B cell (primary cell): ENCODE results near the gene PKP1. TPM values are rescaled to one million over a fixed set of nuclear protein-coding genes. Genes with fewer than 3 reads are reported as not detected.

Source experiments
- ATAC-seq: fragments of 200-7000 bp; cut with Tn5 transposase; one replicate; pipeline ENCODE4 v1.10.0; 2021; ENCODE audit warnings: low read depth, mild to moderate bottlenecking, moderate number of reproducible peaks, moderate library complexity
- CTCF ChIA-PET: fragments of 350-600 bp; sonication (Branson Sonifier 250); formaldehyde crosslinking; loops from one replicate; lab custom pipeline; 2021; ENCODE audit warnings: antibody characterized with exemption, inconsistent platforms; lab: Charles Lee
- POLR2A ChIA-PET: fragments of 350-600 bp; sonication (Branson Sonifier 250); formaldehyde crosslinking; loops from one replicate; lab custom pipeline; 2021; ENCODE audit warnings: antibody characterized with exemption; lab: Charles Lee
- DNase-seq: peaks from one replicate; pipeline ENCODE4 v3.0.0; 2013
- H2AFZ ChIP-seq: 2 replicates; pipeline ENCODE4 v1.6.1; 2012; ENCODE audit warnings: mild to moderate bottlenecking, low read depth, low read length; ENCODE audit not compliant: insufficient read depth, poor library complexity, severe bottlenecking
- H3K27ac ChIP-seq, 2 donors: 1 replicate in 1 of 2; 2 replicates in 1 of 2; pipeline ENCODE4 v1.5.1; 2012 to 2013; ENCODE audit warnings: low read length in 2 of 2, mild to moderate bottlenecking in 2 of 2, moderate library complexity in 1 of 2
- H3K27me3 ChIP-seq, 4 experiments: fragments of 200-600 bp in 1 of 4; sonication (generic) in 1 of 4; replicated peaks in 1 of 4; 1 replicate in 2 of 4; 2 replicates in 2 of 4; pipeline versions ENCODE4 v1.6.1 to v1.7.0; 2013 to 2016; ENCODE audit warnings: low read length in 3 of 4, mild to moderate bottlenecking in 2 of 4, mixed read lengths in 1 of 4, moderate library complexity in 1 of 4; ENCODE audit not compliant: insufficient read depth in 4 of 4, control insufficient read depth in 3 of 4; ENCODE audit errors: control extremely low read depth in 1 of 4
- H3K36me3 ChIP-seq, 2 experiments: replicated peaks in 1 of 2; 1 replicate in 1 of 2; 2 replicates in 1 of 2; pipeline versions ENCODE4 v1.6.1 to v1.7.1; 2013; ENCODE audit warnings: low read length in 1 of 2; ENCODE audit not compliant: insufficient read depth in 2 of 2, control insufficient read depth in 1 of 2; ENCODE audit errors: control extremely low read depth in 1 of 2, extremely low read depth in 1 of 2
- H3K4me1 ChIP-seq, 2 donors: fragments of 200-600 bp in 1 of 2; sonication (generic) in 1 of 2; 1 replicate in 1 of 2; 2 replicates in 1 of 2; pipeline versions ENCODE4 v1.5.1 to v1.6.1; 2013 to 2017; ENCODE audit warnings: low read length in 2 of 2; ENCODE audit not compliant: control insufficient read depth in 2 of 2, insufficient read depth in 2 of 2
- H3K4me2 ChIP-seq: replicated peaks from 2 replicates; pipeline ENCODE3; 2012; ENCODE audit warnings: mild to moderate bottlenecking, low read depth, low read length; ENCODE audit not compliant: poor library complexity, severe bottlenecking
- H3K4me3 ChIP-seq, 5 experiments: fragments of 200-600 bp in 1 of 5; sonication (generic) in 1 of 5; 1 replicate in 3 of 5; 2 replicates in 2 of 5; pipeline versions ENCODE4 v1.5.1 to v1.7.0; 2011 to 2016; ENCODE audit warnings: low read length in 4 of 5, mild to moderate bottlenecking in 4 of 5, low read depth in 2 of 5, control low read depth in 1 of 5, moderate library complexity in 1 of 5; ENCODE audit not compliant: insufficient read depth in 1 of 5; ENCODE audit errors: control extremely low read depth in 1 of 5, extremely low read depth in 1 of 5
- H3K79me2 ChIP-seq: fragments of 200-600 bp; sonication (generic); one replicate; pipeline ENCODE4 v1.6.0; 2016; ENCODE audit warnings: low read length; ENCODE audit not compliant: control insufficient read depth, insufficient read depth
- H3K9ac ChIP-seq: fragments of 200-600 bp; sonication (generic); 2 replicates; pipeline ENCODE4 v1.6.1; 2017; ENCODE audit warnings: mild to moderate bottlenecking, low read length, moderate library complexity
- H3K9me3 ChIP-seq, 3 donors: one replicate each; pipeline versions ENCODE4 v1.6.1 to v1.7.1; 2013; ENCODE audit warnings: low read length in 2 of 3; ENCODE audit not compliant: control insufficient read depth in 2 of 3, insufficient read depth in 1 of 3; ENCODE audit errors: control extremely low read depth in 1 of 3
- H4K20me1 ChIP-seq: 2 replicates; pipeline ENCODE4 v1.6.0; 2012; ENCODE audit warnings: mild to moderate bottlenecking, low read length; ENCODE audit not compliant: insufficient read depth, control insufficient read depth, poor library complexity, severe bottlenecking
- H3K27ac Mint-ChIP-seq: one replicate; pipeline ENCODE4 v1.8.0; 2021; ENCODE audit warnings: mixed read lengths
- H3K27me3 Mint-ChIP-seq: one replicate; pipeline ENCODE4 v1.8.0; 2021; ENCODE audit warnings: mixed read lengths
- H3K4me1 Mint-ChIP-seq: one replicate; pipeline ENCODE4 v1.8.0; 2021; ENCODE audit warnings: mixed read lengths
- H3K4me3 Mint-ChIP-seq: one replicate; pipeline ENCODE4 v1.8.0; 2021; ENCODE audit warnings: mixed read lengths
- H3K9me3 Mint-ChIP-seq: one replicate; pipeline ENCODE4 v1.8.0; 2022; ENCODE audit warnings: mixed read lengths; ENCODE audit not compliant: insufficient read depth
- EZH2 ChIP-seq: IDR thresholded peaks from 2 replicates; pipeline ENCODE4 v1.6.1; 2012; ENCODE audit warnings: borderline replicate concordance, low read depth, mild to moderate bottlenecking, moderate library complexity, low read length; ENCODE audit not compliant: insufficient read depth, poor library complexity, severe bottlenecking
- WGBS: methylation state at CpG from one replicate; pipeline ENCODE4 v1.1.5; 2013; ENCODE audit warnings: missing lambda C conversion rate; ENCODE audit not compliant: insufficient coverage; 5-methylcytosine and 5-hydroxymethylcytosine counted together
- intact Hi-C: fragments of 100-400 bp; cut with micrococcal nuclease; formaldehyde crosslinking; loops from one replicate; pipeline ENCODE4 v1.10.0; 2022
- polyA plus RNA-seq: library from polyadenylated mRNA; depleted of rRNA; stranded (reverse); fragments of >200 nt; gene quantifications from 2 replicates; pipeline ENCODE4 v1.2.3, GENCODE V29; 2012
- total RNA-seq, 2 donors: library from RNA; stranded (reverse); fragments of 120-200 nt in 1 of 2; gene quantifications; 1 replicate in 1 of 2; 2 replicates in 1 of 2; pipeline versions ENCODE4 v1.2.3 to v1.2.4, GENCODE V29; 2013 to 2022
- TF ChIP-seq, protein P1 (sequence below): fragments of 200-600 bp; IDR thresholded peaks from one replicate; pipeline ENCODE4 v1.8.0; 2022; ENCODE audit warnings: antibody characterized with exemption, mild to moderate bottlenecking

The PKP1 gene
- total and polyA plus RNA-seq, 2 donors (not counting 1 experiment from before 2014, with no cell fraction given), result not detected

DNA sequence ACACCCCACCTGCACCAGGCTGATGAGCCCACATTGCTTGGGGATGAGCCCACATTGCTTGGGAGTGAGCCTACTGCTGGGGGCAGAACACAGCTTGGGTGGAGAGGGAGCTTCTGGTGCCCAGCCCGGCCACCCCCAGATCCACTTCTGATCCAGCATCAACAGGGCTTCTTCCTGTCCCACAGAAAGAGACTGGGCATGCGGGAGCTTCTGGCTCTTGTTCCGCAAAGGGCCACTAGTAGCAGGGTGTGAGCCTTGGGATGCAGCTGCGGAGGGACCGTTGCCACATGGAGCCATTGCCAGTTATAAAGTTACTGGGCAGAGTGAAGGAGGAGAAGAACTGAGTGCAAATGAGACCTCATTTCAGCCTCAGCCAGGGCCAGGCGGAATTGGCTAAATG is 36.3 kb downstream of the PKP1 start:
- no peak overlapping the region for H3K9ac ChIP-seq
- H3K9me3 Mint-ChIP-seq, result no peaks in the 10 kb centered on the region
- no peaks in the 10 kb centered on the region for H3K4me1 Mint-ChIP-seq
- intact Hi-C loops, result no loop called here
- no peaks in the 10 kb centered on the region for H3K9me3 ChIP-seq
- ChIA-PET CTCF (no interaction called here), POLR2A (no interaction called here)
- H3K4me2 ChIP-seq, result no peak overlapping the region
- H3K36me3 ChIP-seq, result no peaks in the 10 kb centered on the region
- WGBS, result 81% methylated on average over 6 of the region's 6 CpGs
- H3K4me3 Mint-ChIP-seq, result no peak overlapping the region
- H3K27me3 ChIP-seq, result no peaks in the 10 kb centered on the region
- no peak overlapping the region for H3K27ac Mint-ChIP-seq
- peaks cover 6% of the 10 kb centered on the region for H3K27me3 Mint-ChIP-seq
- DNase-seq (no peak), ATAC-seq (no peak)
- H3K27ac ChIP-seq, result no peak overlapping the region
- H3K4me3 ChIP-seq, result no peak overlapping the region
- no peaks in the 10 kb centered on the region for H3K79me2 ChIP-seq
- no peaks in the 10 kb centered on the region for H3K4me1 ChIP-seq
- no peaks in the 10 kb centered on the region for H4K20me1 ChIP-seq
- no peak for TF ChIP-seq EZH2
- TF ChIP-seq, protein P1, sequence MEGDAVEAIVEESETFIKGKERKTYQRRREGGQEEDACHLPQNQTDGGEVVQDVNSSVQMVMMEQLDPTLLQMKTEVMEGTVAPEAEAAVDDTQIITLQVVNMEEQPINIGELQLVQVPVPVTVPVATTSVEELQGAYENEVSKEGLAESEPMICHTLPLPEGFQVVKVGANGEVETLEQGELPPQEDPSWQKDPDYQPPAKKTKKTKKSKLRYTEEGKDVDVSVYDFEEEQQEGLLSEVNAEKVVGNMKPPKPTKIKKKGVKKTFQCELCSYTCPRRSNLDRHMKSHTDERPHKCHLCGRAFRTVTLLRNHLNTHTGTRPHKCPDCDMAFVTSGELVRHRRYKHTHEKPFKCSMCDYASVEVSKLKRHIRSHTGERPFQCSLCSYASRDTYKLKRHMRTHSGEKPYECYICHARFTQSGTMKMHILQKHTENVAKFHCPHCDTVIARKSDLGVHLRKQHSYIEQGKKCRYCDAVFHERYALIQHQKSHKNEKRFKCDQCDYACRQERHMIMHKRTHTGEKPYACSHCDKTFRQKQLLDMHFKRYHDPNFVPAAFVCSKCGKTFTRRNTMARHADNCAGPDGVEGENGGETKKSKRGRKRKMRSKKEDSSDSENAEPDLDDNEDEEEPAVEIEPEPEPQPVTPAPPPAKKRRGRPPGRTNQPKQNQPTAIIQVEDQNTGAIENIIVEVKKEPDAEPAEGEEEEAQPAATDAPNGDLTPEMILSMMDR, result no peak
- no peak overlapping the region for H2AFZ ChIP-seq

DNA sequence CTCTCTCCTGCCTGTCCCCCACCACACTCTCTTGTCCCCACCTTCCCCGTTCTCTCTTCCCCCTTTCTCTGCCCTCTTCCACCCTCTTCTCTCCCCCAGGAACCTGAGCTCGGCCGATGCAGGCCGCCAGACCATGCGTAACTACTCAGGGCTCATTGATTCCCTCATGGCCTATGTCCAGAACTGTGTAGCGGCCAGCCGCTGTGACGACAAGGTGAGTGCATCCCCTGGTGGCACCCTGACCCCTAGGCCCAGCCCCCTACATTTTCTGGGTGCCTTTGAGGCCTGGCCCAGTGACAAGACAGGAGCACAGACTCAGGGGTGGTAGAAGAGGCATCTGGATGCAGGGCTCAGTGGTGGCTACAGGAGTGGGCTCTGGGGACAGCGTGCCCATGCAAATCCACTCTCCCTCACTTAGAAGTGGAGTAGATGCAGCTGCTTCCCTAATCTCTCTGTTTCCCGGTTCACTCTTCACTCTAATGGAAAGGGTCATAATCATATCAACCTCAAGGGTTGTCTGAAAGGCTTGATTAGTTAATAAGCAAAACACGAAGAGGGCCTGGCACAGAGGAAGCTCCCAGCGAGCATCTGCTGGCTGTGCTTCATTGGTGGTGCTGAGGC is 37.0 kb downstream of the PKP1 start:
- H3K27ac Mint-ChIP-seq, result no peak overlapping the region
- H3K4me1 Mint-ChIP-seq, result no peaks in the 10 kb centered on the region
- Histone ChIP-seq H3K9ac (no peak overlapping the region), H3K27ac (no peak overlapping the region), H3K36me3 (no peaks in the 10 kb centered on the region), H3K4me1 (no peaks in the 10 kb centered on the region), H3K79me2 (no peaks in the 10 kb centered on the region), H3K27me3 (no peaks in the 10 kb centered on the region), H3K4me3 (no peak overlapping the region), H2AFZ (no peak overlapping the region), H4K20me1 (no peaks in the 10 kb centered on the region), H3K9me3 (no peaks in the 10 kb centered on the region), H3K4me2 (no peak overlapping the region)
- ATAC-seq (no peak), DNase-seq (no peak)
- intact Hi-C loops, result no loop called here
- ChIA-PET POLR2A (no interaction called here), CTCF (no interaction called here)
- TF ChIP-seq, protein P1, result no peak
- H3K9me3 Mint-ChIP-seq, result no peaks in the 10 kb centered on the region
- 85% methylated on average over 8 of the region's 12 CpGs for WGBS
- no peak overlapping the region for H3K4me3 Mint-ChIP-seq
- peaks cover 6% of the 10 kb centered on the region for H3K27me3 Mint-ChIP-seq
